IMR-90 (cell line): Measurements from ENCODE around the gene STRIP2. TPM values are rescaled to one million over a fixed set of nuclear protein-coding genes. Genes with fewer than 3 reads are reported as not detected.

Experiments used
- ATAC-seq: fragments of 200-7000 bp; cut with Tn5 transposase; 2 replicates; pipeline ENCODE4 v1.9.1; 2020; ENCODE audit warnings: low read depth, mild to moderate bottlenecking, moderate library complexity
- BruUV-seq: library from RNA; stranded (reverse); fragments of 400-500 nt; replicated peaks from 2 replicates; lab custom pipeline; 2021; lab: Mats Ljungman, UMichigan
- CTCF ChIA-PET: fragments of 300-600 bp; formaldehyde crosslinking; extraction: SDS; loops from one replicate; lab custom pipeline; 2021; ENCODE audit warnings: antibody characterized with exemption; lab: Yijun Ruan, JAX
- POLR2A ChIA-PET: fragments of 300-600 bp; sonication (Branson Sonifier 250); formaldehyde crosslinking; loops from one replicate; lab custom pipeline; 2022; ENCODE audit warnings: antibody characterized with exemption; ENCODE audit not compliant: unreplicated experiment; lab: Charles Lee
- DNase-seq: peaks from one replicate; pipeline ENCODE4 v3.0.0; 2013
- H2AFZ ChIP-seq: replicated peaks from 2 replicates; pipeline ENCODE3; 2013; ENCODE audit warnings: low read length, mild to moderate bottlenecking; ENCODE audit not compliant: poor library complexity
- H2AK5ac ChIP-seq: 2 replicates; pipeline ENCODE4 v1.6.1; 2013; ENCODE audit warnings: low read depth, low read length, inconsistent platforms
- H2AK9ac ChIP-seq: replicated peaks from 2 replicates; pipeline ENCODE3; 2013; ENCODE audit warnings: mild to moderate bottlenecking, low read depth, low read length, moderate library complexity; ENCODE audit not compliant: poor library complexity
- H2BK120ac ChIP-seq: 2 replicates; pipeline ENCODE4 v1.6.1; 2013; ENCODE audit warnings: low read depth, low read length, inconsistent platforms
- H2BK15ac ChIP-seq: 3 replicates; pipeline ENCODE4 v1.6.1; 2013; ENCODE audit warnings: low read depth, low read length, inconsistent platforms
- H2BK20ac ChIP-seq: 2 replicates; pipeline ENCODE4 v1.6.1; 2013; ENCODE audit warnings: low read depth, mild to moderate bottlenecking, inconsistent platforms, low read length, moderate library complexity
- H2BK5ac ChIP-seq: 2 replicates; pipeline ENCODE4 v1.6.1; 2013; ENCODE audit warnings: mild to moderate bottlenecking, low read depth, low read length, inconsistent platforms; ENCODE audit not compliant: poor library complexity, severe bottlenecking
- H3K14ac ChIP-seq: replicated peaks from 2 replicates; pipeline ENCODE4 v1.6.1; 2013; ENCODE audit warnings: low read depth, low read length, inconsistent platforms
- H3K18ac ChIP-seq: 2 replicates; pipeline ENCODE4 v1.6.1; 2013; ENCODE audit warnings: low read depth, low read length, control low read depth
- H3K23ac ChIP-seq: 2 replicates; pipeline ENCODE4 v1.6.1; 2013; ENCODE audit warnings: low read depth, low read length, inconsistent platforms
- H3K27ac ChIP-seq: 2 replicates; pipeline ENCODE4 v1.5.1; 2013; ENCODE audit warnings: mild to moderate bottlenecking, control low read depth, low read length; ENCODE audit not compliant: insufficient read depth
- H3K27me3 ChIP-seq: 2 replicates; pipeline ENCODE4 v1.6.1; 2013; ENCODE audit warnings: low read length; ENCODE audit not compliant: control insufficient read depth, insufficient read depth
- H3K36me3 ChIP-seq: 2 replicates; pipeline ENCODE4 v1.6.1; 2013; ENCODE audit warnings: low read length, mixed read lengths; ENCODE audit not compliant: control insufficient read depth, insufficient read depth
- H3K4ac ChIP-seq: 2 replicates; pipeline ENCODE4 v1.6.1; 2013; ENCODE audit warnings: low read depth, low read length, inconsistent platforms
- H3K4me1 ChIP-seq: 2 replicates; pipeline ENCODE4 v1.6.1; 2013; ENCODE audit warnings: low read length, mixed read lengths; ENCODE audit not compliant: control insufficient read depth, insufficient read depth
- H3K4me2 ChIP-seq: 2 replicates; pipeline ENCODE4 v1.6.1; 2013; ENCODE audit warnings: low read depth, mild to moderate bottlenecking, control low read depth, low read length, moderate library complexity
- H3K4me3 ChIP-seq: 2 replicates; pipeline ENCODE4 v1.5.1; 2013; ENCODE audit warnings: low read depth, mild to moderate bottlenecking, control low read depth, low read length, moderate library complexity; ENCODE audit not compliant: insufficient read depth
- H3K56ac ChIP-seq: 2 replicates; pipeline ENCODE4 v1.6.1; 2013; ENCODE audit warnings: low read length, inconsistent platforms; ENCODE audit not compliant: insufficient read depth; ENCODE audit errors: extremely low read depth
- H3K79me1 ChIP-seq, 2 experiments: 2 replicates each; pipeline ENCODE4 v1.6.1; 2013; ENCODE audit warnings: low read length in 2 of 2, inconsistent platforms in 1 of 2, low read depth in 1 of 2
- H3K9ac ChIP-seq: 2 replicates; pipeline ENCODE4 v1.6.1; 2013; ENCODE audit warnings: low read depth, low read length, control low read depth
- H3K9me1 ChIP-seq: 2 replicates; pipeline ENCODE4 v1.6.1; 2013; ENCODE audit warnings: low read length, inconsistent platforms; ENCODE audit not compliant: insufficient read depth
- H3K9me3 ChIP-seq: 2 replicates; pipeline ENCODE4 v1.6.1; 2013; ENCODE audit warnings: low read length; ENCODE audit not compliant: control insufficient read depth, insufficient read depth
- H4K20me1 ChIP-seq: 2 replicates; pipeline ENCODE4 v1.6.1; 2013; ENCODE audit warnings: low read length, inconsistent platforms; ENCODE audit not compliant: insufficient read depth
- H4K5ac ChIP-seq: 2 replicates; pipeline ENCODE4 v1.6.1; 2013; ENCODE audit warnings: mild to moderate bottlenecking, low read depth, low read length, control low read depth
- H4K8ac ChIP-seq, 2 experiments: 2 replicates each; pipeline ENCODE4 v1.6.1; 2013; ENCODE audit warnings: low read depth in 2 of 2, low read length in 2 of 2, control low read depth in 1 of 2, inconsistent platforms in 1 of 2
- H4K91ac ChIP-seq: 2 replicates; pipeline ENCODE4 v1.6.1; 2013; ENCODE audit warnings: low read depth, low read length, inconsistent platforms; ENCODE audit not compliant: insufficient read depth
- BHLHE40 ChIP-seq: fragments of 150-350 bp; IDR thresholded peaks from 2 replicates; pipeline ENCODE4 v1.6.1; 2016; ENCODE audit warnings: mild to moderate bottlenecking, low read depth, low read length
- FOS ChIP-seq: fragments of 150-350 bp; IDR thresholded peaks from 2 replicates; pipeline ENCODE4 v1.6.1; 2016; ENCODE audit warnings: low read depth, low read length
- RCOR1 ChIP-seq: IDR thresholded peaks from 2 replicates; pipeline ENCODE4 v1.6.1; 2012; ENCODE audit warnings: mild to moderate bottlenecking, low read length, improper control_type of control experiment; ENCODE audit not compliant: insufficient replicate concordance
- WGBS, 2 experiments: methylation state at CpG; one replicate each; pipeline versions ENCODE4 v1.1.5 to v1.1.7; 2013; ENCODE audit warnings: missing lambda C conversion rate in 2 of 2; ENCODE audit not compliant: insufficient read length in 1 of 2; ENCODE audit errors: extremely low coverage in 2 of 2; 5-methylcytosine and 5-hydroxymethylcytosine counted together
- dilution Hi-C: fragments of 300-500 bp; cut with HindIII; formaldehyde crosslinking; loops from one replicate; pipeline ENCODE4 v1.14.3; 2018; ENCODE audit warnings: low sequenced_read_pairs; ENCODE audit not compliant: unreplicated experiment
- in situ Hi-C: fragments of 300-500 bp; cut with MboI; formaldehyde crosslinking; loops from 3 replicates; pipeline ENCODE4 v1.14.3; 2019; ENCODE audit warnings: low sequenced_read_pairs, inconsistent platforms, mixed read lengths
- intact Hi-C: fragments of 100-400 bp; cut with micrococcal nuclease; formaldehyde crosslinking; loops from 2 replicates; pipeline ENCODE4 v1.10.0; 2022
- polyA plus RNA-seq, 3 experiments: library from polyadenylated mRNA; depleted of rRNA; stranded (reverse); fragments of >200 nt; gene quantifications; 2 replicates each; pipeline ENCODE4 v1.2.3, GENCODE V29; 2012; ENCODE audit warnings: low replicate concordance in 1 of 3
- total RNA-seq: library from RNA; depleted of rRNA; stranded (reverse); fragments of >200 nt; gene quantifications from 2 replicates; pipeline ENCODE4 v1.2.3, GENCODE V29; 2012
- TF ChIP-seq, protein P1 (sequence below): fragments of 150-350 bp; IDR thresholded peaks from 2 replicates; pipeline ENCODE4 v1.6.1; 2016; ENCODE audit warnings: low read depth, mild to moderate bottlenecking, low read length, moderate library complexity, borderline replicate concordance

The STRIP2 gene
- total and polyA plus RNA-seq, 2 of the 4 experiments (the other 2 are of a cell fraction): 1.8 to 3.0 TPM

DNA sequence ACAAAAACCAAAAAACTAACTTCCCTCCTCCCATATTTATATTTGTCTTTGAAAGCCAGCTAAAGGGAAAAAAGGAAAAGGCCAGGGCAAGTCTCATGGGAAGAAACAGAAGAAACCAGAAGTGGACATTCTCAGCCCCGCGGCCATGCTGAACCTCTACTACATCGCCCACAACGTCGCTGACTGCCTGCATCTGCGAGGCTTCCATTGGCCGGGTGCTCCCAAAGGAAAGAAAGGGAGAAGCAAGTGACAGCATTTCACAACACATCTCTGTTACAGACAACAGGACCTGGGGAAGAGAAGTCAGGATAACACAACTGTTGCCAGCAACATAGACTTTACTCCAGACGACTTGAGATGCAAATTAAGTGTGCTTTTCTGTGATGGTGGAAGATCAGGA, 78.0 kb downstream of the STRIP2 start:
- H4K91ac ChIP-seq: no peak overlapping the region
- H3K14ac ChIP-seq: no peak overlapping the region
- no peak overlapping the region for H2AK9ac ChIP-seq
- no peak overlapping the region for H2AK5ac ChIP-seq
- no peak overlapping the region for H3K4ac ChIP-seq
- H3K27ac ChIP-seq: no peak overlapping the region
- H3K36me3 ChIP-seq: no peaks in the 10 kb centered on the region
- no peak overlapping the region for H2BK20ac ChIP-seq
- no peaks in the 10 kb centered on the region for H3K9me3 ChIP-seq
- H4K20me1 ChIP-seq: no peaks in the 10 kb centered on the region
- dilution Hi-C loops: no loop called here
- WGBS, 2 experiments: no CpG with 5 or more reads among the region's 8 CpGs
- H3K4me3 ChIP-seq: no peak overlapping the region
- H3K4me2 ChIP-seq: no peak overlapping the region
- DNase-seq: no peak
- ATAC-seq: no peak
- H3K79me1 ChIP-seq: no peaks in the 10 kb centered on the region
- no peak overlapping the region for H3K23ac ChIP-seq
- no peak overlapping the region for H3K9ac ChIP-seq
- ChIA-PET CTCF (no interaction called here), POLR2A (no interaction called here)
- no peak overlapping the region for H2BK15ac ChIP-seq
- H2AFZ ChIP-seq: no peak overlapping the region
- no peaks in the 10 kb centered on the region for H3K4me1 ChIP-seq
- no peak overlapping the region for H2BK120ac ChIP-seq
- no peak overlapping the region for H3K18ac ChIP-seq
- no peak overlapping the region for H3K56ac ChIP-seq
- in situ Hi-C loops: no loop called here
- H3K9me1 ChIP-seq: no peaks in the 10 kb centered on the region
- peaks cover 32% of the 10 kb centered on the region for H3K27me3 ChIP-seq
- no TSS peak for BruUV-seq
- H4K5ac ChIP-seq: no peak overlapping the region
- no peak overlapping the region for H2BK5ac ChIP-seq
- no peak for TF ChIP-seq RCOR1
- TF ChIP-seq BHLHE40: no peak
- TF ChIP-seq, protein P1, sequence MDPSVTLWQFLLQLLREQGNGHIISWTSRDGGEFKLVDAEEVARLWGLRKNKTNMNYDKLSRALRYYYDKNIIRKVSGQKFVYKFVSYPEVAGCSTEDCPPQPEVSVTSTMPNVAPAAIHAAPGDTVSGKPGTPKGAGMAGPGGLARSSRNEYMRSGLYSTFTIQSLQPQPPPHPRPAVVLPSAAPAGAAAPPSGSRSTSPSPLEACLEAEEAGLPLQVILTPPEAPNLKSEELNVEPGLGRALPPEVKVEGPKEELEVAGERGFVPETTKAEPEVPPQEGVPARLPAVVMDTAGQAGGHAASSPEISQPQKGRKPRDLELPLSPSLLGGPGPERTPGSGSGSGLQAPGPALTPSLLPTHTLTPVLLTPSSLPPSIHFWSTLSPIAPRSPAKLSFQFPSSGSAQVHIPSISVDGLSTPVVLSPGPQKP: no peak
- no peak for TF ChIP-seq FOS
- no peak overlapping the region for H4K8ac ChIP-seq
- intact Hi-C loops: loop anchor here (5.0 kb wide), 1 partner anchor 40 kb away; no protein-coding TSS in a partner anchor
